ENCODE results near the gene TMEM151A. TPM values are rescaled to one million over a fixed set of nuclear protein-coding genes. Genes with fewer than 3 reads are reported as not detected.

Gene TMEM151A
- total and polyA plus RNA-seq, 2 experiments from 2014 or later = 1.0 to 4.4 TPM

GRCh38 chr11:66328031-66328301 is 36.3 kb downstream of the TMEM151A start (continued):
- TF ChIP-seq REST (IDR thresholded peaks at IDR 0.05; ENCODE audit: unreplicated experiment) = no peak
- no peak for TF ChIP-seq CTCF (conservative IDR thresholded peaks at IDR 0.05; ENCODE audit: low read depth in 2 of 2)

GRCh38 chr11:66328302-66329144 is 36.8 kb downstream of the TMEM151A start:
- peaks cover 21% of the 10 kb centered on the region for H3K27me3 Mint-ChIP-seq (ENCODE audit: insufficient read depth, low read depth, poor library complexity)
- TF ChIP-seq EZH2 (IDR thresholded peaks at IDR 0.05; ENCODE audit: low read depth, unreplicated experiment) = no peak
- TF ChIP-seq ZNF114 (CRISPR knock-in tag; IDR thresholded peaks at IDR 0.05) = no peak
- TF ChIP-seq ZNF331 (CRISPR knock-in tag; IDR thresholded peaks at IDR 0.05; ENCODE audit: low read depth) = no peak
- TF ChIP-seq ETS1 (IDR thresholded peaks at IDR 0.05) = no peak
- TF ChIP-seq CTCF (conservative IDR thresholded peaks at IDR 0.05; ENCODE audit: low read depth in 2 of 2) = peak; percentile 90 to 98
- TF ChIP-seq NANOG (IDR thresholded peaks at IDR 0.05; ENCODE audit: borderline replicate concordance) = peak; percentile 14; the same call in 1 of the 2 replicates
- TF ChIP-seq EZH2phosphoT487 (IDR thresholded peaks at IDR 0.05; ENCODE audit: unreplicated experiment) = no peak
- TF ChIP-seq CREB1 (CRISPR knock-in tag; IDR thresholded peaks at IDR 0.05; ENCODE audit: low read depth) = no peak
- no peak for TF ChIP-seq POLR2AphosphoS5 (IDR thresholded peaks at IDR 0.05; ENCODE audit: low read depth)
- TF ChIP-seq STAT1 (IDR thresholded peaks at IDR 0.05; ENCODE audit: unreplicated experiment) = no peak

More at GRCh38 chr11:66328302-66329144, 36.8 kb downstream of the TMEM151A start:
- Histone ChIP-seq H3K36me3 (ENCODE audit: insufficient read depth) (no peaks in the 10 kb centered on the region), H3K4me3 (peak overlapping the region; percentile 26; the same call in 1 of the 2 replicates), H3K79me2 (replicated peaks; ENCODE audit: insufficient read depth) (no peaks in the 10 kb centered on the region), H4K20me1 (replicated peaks; ENCODE audit: insufficient read depth) (no peaks in the 10 kb centered on the region), H3F3A (replicated peaks; ENCODE audit: low read depth) (no peaks in the 10 kb centered on the region), H2AFZ (peak overlapping the region; percentile 52), H3K4me2 (peak overlapping the region; percentile 68), H3K9me2 (ENCODE audit: insufficient read depth) (no peaks in the 10 kb centered on the region), H3K27ac (ENCODE audit: low read depth) (peak overlapping the region; percentile 46; the same call in 1 of the 2 replicates), H3K4me1 (ENCODE audit: insufficient read depth) (peaks cover 5% of the 10 kb centered on the region; the same call in 1 of the 2 replicates), H3K27me3 (ENCODE audit: insufficient read depth) (no peaks in the 10 kb centered on the region)
- Mint-ChIP-seq H3K9me3 (no peaks in the 10 kb centered on the region), H3K4me3 (peak overlapping the region; percentile 59; the same call in 2 of the 3 replicates), H3K36me3 (ENCODE audit: low read depth) (no peaks in the 10 kb centered on the region), H3K4me1 (peaks cover 21% of the 10 kb centered on the region), H3K27ac (peak overlapping the region; percentile 88)
- DNase-seq (ENCODE audit: low spot score) (peak; percentile 91), ATAC-seq (peak; percentile 93)
